ENCODE measurements around the gene RGS7. TPM values are rescaled to one million over a fixed set of nuclear protein-coding genes. Genes with fewer than 3 reads are reported as not detected.

The RGS7 gene
- total and polyA plus RNA-seq, 2 of the 8 experiments (the other 6 are each of a cell fraction or from before 2014, with no cell fraction given): 1.6 to 3.0 TPM

DNA sequence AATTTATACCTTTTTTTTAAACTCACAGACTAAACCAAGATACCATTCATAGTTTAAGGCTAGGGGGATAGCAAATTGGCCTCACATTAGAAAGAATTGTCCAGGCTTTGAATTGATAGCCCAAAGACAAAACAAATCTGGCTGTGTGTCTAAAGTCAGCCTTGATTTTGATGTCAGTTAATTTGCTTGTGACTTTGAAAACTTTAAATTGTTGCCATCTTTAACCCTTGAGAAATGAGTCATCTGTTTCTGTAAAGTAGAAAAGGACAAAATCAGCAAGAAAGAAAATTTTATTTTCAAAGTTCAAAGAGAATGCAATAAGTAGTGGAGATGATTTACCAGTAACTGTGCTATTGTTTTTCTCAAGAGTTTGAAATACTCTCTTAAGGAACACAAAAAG lies 184.5 kb downstream of the RGS7 start (continued):
- TF ChIP-seq RBBP5 (IDR thresholded peaks at IDR 0.05; ENCODE audit: borderline replicate concordance, low read depth, low read length): no peak
- no peak for TF ChIP-seq KDM5A (IDR thresholded peaks at IDR 0.05; ENCODE audit: low read length)
- TF ChIP-seq, protein P1, sequence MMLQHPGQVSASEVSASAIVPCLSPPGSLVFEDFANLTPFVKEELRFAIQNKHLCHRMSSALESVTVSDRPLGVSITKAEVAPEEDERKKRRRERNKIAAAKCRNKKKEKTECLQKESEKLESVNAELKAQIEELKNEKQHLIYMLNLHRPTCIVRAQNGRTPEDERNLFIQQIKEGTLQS (IDR thresholded peaks at IDR 0.05; ENCODE audit: insufficient read depth, low read depth, low read length): no peak
